H1 (cell line): ENCODE data around the gene CNOT1. TPM values are rescaled to one million over a fixed set of nuclear protein-coding genes. Genes with fewer than 3 reads are reported as not detected.
"Not testable (repeated sequence)": the region's sequence is repeated elsewhere in the genome, so short reads cannot be mapped to it uniquely, and the experiment has no call there.

ENCODE experiments used
- CTCF ChIA-PET: fragments of 300-600 bp; sonication (Branson Sonifier 250); formaldehyde crosslinking; loops from one replicate; lab custom pipeline; 2021; ENCODE audit not compliant: partially characterized antibody; lab: Charles Lee
- POLR2A ChIA-PET: fragments of 300-600 bp; sonication (Branson Sonifier 250); formaldehyde crosslinking; loops from one replicate; lab custom pipeline; 2021; ENCODE audit warnings: inconsistent platforms; ENCODE audit not compliant: partially characterized antibody; lab: Charles Lee
- DNase-seq, 2 experiments: peaks; one replicate each; pipeline versions ENCODE4 v3.0.0 to v3.0.0-alpha.2; 2010 to 2022; ENCODE audit warnings: low spot score in 2 of 2, low read depth in 1 of 2, mixed read lengths in 1 of 2
- FAIRE-seq: peaks from 2 replicates; lab custom pipeline; 2011; peaks lifted over from hg19 to GRCh38; lab: Jason Lieb, UNC
- H2AFZ ChIP-seq: 2 replicates; pipeline ENCODE4 v1.8.1; 2012; ENCODE audit warnings: low read length, inconsistent platforms
- H2AK5ac ChIP-seq: 2 replicates; pipeline ENCODE4 v1.6.1; 2013; ENCODE audit warnings: low read depth, low read length
- H2BK120ac ChIP-seq: replicated peaks from 2 replicates; pipeline ENCODE3; 2013; ENCODE audit warnings: low read depth, low read length, inconsistent platforms
- H2BK12ac ChIP-seq: 2 replicates; pipeline ENCODE4 v1.6.1; 2013; ENCODE audit warnings: low read depth, low read length
- H2BK15ac ChIP-seq: 2 replicates; pipeline ENCODE4 v1.6.1; 2013; ENCODE audit warnings: low read length
- H2BK20ac ChIP-seq: 2 replicates; pipeline ENCODE4 v1.6.1; 2013; ENCODE audit warnings: low read length
- H2BK5ac ChIP-seq: 2 replicates; pipeline ENCODE4 v1.6.1; 2013; ENCODE audit warnings: low read depth, low read length
- H3K14ac ChIP-seq: 2 replicates; pipeline ENCODE4 v1.6.1; 2013; ENCODE audit warnings: inconsistent platforms; ENCODE audit not compliant: insufficient read length
- H3K18ac ChIP-seq: 2 replicates; pipeline ENCODE4 v1.6.1; 2013; ENCODE audit warnings: low read length; ENCODE audit errors: extremely low read depth
- H3K23ac ChIP-seq: 2 replicates; pipeline ENCODE4 v1.6.1; 2013; ENCODE audit warnings: inconsistent platforms; ENCODE audit not compliant: insufficient read length
- H3K23me2 ChIP-seq: 2 replicates; pipeline ENCODE4 v1.6.1; 2013; ENCODE audit warnings: low read depth, low read length
- H3K27ac ChIP-seq: 2 replicates; pipeline ENCODE4 v1.6.1; 2011; ENCODE audit warnings: low read depth, low read length, inconsistent platforms
- H3K27me3 ChIP-seq, 4 experiments: replicated peaks in 1 of 4; 1 replicate in 1 of 4; 2 replicates in 3 of 4; pipeline versions ENCODE4 v1.6.1 to v1.8.1; 2011 to 2013; ENCODE audit warnings: low read length in 3 of 4, mild to moderate bottlenecking in 3 of 4, inconsistent platforms in 2 of 4, mixed read lengths in 2 of 4, moderate library complexity in 1 of 4; ENCODE audit not compliant: control insufficient read depth in 3 of 4, insufficient read depth in 3 of 4; ENCODE audit errors: extremely low read depth in 1 of 4
- H3K36me3 ChIP-seq, 4 experiments: 2 replicates each; pipeline versions ENCODE4 v1.6.1 to v1.8.1; 2011 to 2013; ENCODE audit warnings: mild to moderate bottlenecking in 4 of 4, low read length in 3 of 4, moderate library complexity in 2 of 4, control low read depth in 1 of 4, inconsistent platforms in 1 of 4; ENCODE audit not compliant: insufficient read depth in 4 of 4, control insufficient read depth in 2 of 4
- H3K4ac ChIP-seq: replicated peaks from 2 replicates; pipeline ENCODE3; 2013; ENCODE audit warnings: low read length, low read depth, mixed read lengths, inconsistent platforms; ENCODE audit not compliant: insufficient read length
- H3K4me1 ChIP-seq, 4 experiments: replicated peaks in 1 of 4; 1 replicate in 1 of 4; 2 replicates in 3 of 4; pipeline versions ENCODE4 v1.6.1 to v1.8.1; 2011 to 2013; ENCODE audit warnings: low read length in 3 of 4, inconsistent platforms in 2 of 4, mixed read lengths in 1 of 4; ENCODE audit not compliant: insufficient read depth in 4 of 4, control insufficient read depth in 3 of 4
- H3K4me2 ChIP-seq, 2 experiments: 2 replicates each; pipeline versions ENCODE4 v1.6.1 to v1.8.1; 2011 to 2013; ENCODE audit warnings: low read depth in 2 of 2, low read length in 2 of 2, control low read depth in 1 of 2, inconsistent platforms in 1 of 2, mild to moderate bottlenecking in 1 of 2; ENCODE audit not compliant: insufficient read depth in 1 of 2
- H3K4me3 ChIP-seq, 4 experiments: fragments of 200-600, 300-600 bp in 1 of 4; sonication (generic), shearing (Covaris generic), sonication (Bioruptor Twin) in 1 of 4; 2 replicates each; pipeline versions ENCODE4 v1.5.1 to v1.8.1; 2011 to 2016; ENCODE audit warnings: low read length in 4 of 4, low read depth in 3 of 4, control low read depth in 2 of 4, inconsistent platforms in 2 of 4, mild to moderate bottlenecking in 2 of 4, mixed read lengths in 1 of 4, moderate library complexity in 1 of 4; ENCODE audit not compliant: insufficient read depth in 2 of 4; ENCODE audit errors: extremely low read depth in 1 of 4
- H3K56ac ChIP-seq: replicated peaks from 2 replicates; pipeline ENCODE3; 2013; ENCODE audit warnings: low read depth, mild to moderate bottlenecking, mixed read lengths, low read length, inconsistent platforms; ENCODE audit not compliant: insufficient read length
- H3K79me1 ChIP-seq: 2 replicates; pipeline ENCODE4 v1.6.1; 2013; ENCODE audit warnings: low read depth, low read length, control low read depth
- H3K79me2 ChIP-seq, 2 experiments: 2 replicates each; pipeline versions ENCODE4 v1.6.1 to v1.8.1; 2012 to 2013; ENCODE audit warnings: low read length in 2 of 2, mild to moderate bottlenecking in 2 of 2, inconsistent platforms in 1 of 2; ENCODE audit not compliant: insufficient read depth in 2 of 2, control insufficient read depth in 1 of 2
- H3K9ac ChIP-seq, 4 experiments: replicated peaks in 1 of 4; 1 replicate in 1 of 4; 2 replicates in 3 of 4; pipeline versions ENCODE4 v1.6.1 to v1.8.1; 2011 to 2013; ENCODE audit warnings: low read depth in 3 of 4, low read length in 3 of 4, control low read depth in 2 of 4, mild to moderate bottlenecking in 2 of 4, moderate library complexity in 2 of 4, inconsistent platforms in 1 of 4; ENCODE audit errors: extremely low read depth in 1 of 4
- H3K9me3 ChIP-seq, 2 experiments: 2 replicates each; pipeline versions ENCODE4 v1.6.1 to v1.8.1; 2012 to 2013; ENCODE audit warnings: mild to moderate bottlenecking in 2 of 2, moderate library complexity in 2 of 2, control low read depth in 1 of 2, inconsistent platforms in 1 of 2, low read depth in 1 of 2, low read length in 1 of 2, mixed read lengths in 1 of 2; ENCODE audit not compliant: insufficient read depth in 2 of 2
- H4K20me1 ChIP-seq, 2 experiments: replicated peaks in 1 of 2; 2 replicates each; pipeline versions ENCODE3 to v1.8.1; 2011 to 2013; ENCODE audit warnings: inconsistent platforms in 2 of 2, low read length in 2 of 2, mild to moderate bottlenecking in 1 of 2; ENCODE audit not compliant: insufficient read depth in 2 of 2, control insufficient read depth in 1 of 2
- H4K5ac ChIP-seq: 2 replicates; pipeline ENCODE4 v1.6.1; 2013; ENCODE audit warnings: low read length, low read depth, mixed read lengths, inconsistent platforms; ENCODE audit not compliant: insufficient read length
- H4K8ac ChIP-seq: 2 replicates; pipeline ENCODE4 v1.8.0; 2013; ENCODE audit warnings: mild to moderate bottlenecking, moderate library complexity, low read length, inconsistent platforms; ENCODE audit not compliant: insufficient read depth; ENCODE audit errors: extremely low read depth
- H4K91ac ChIP-seq: replicated peaks from 2 replicates; pipeline ENCODE3; 2013; ENCODE audit warnings: low read length, mixed read lengths, inconsistent platforms; ENCODE audit not compliant: insufficient read length
- WGBS, 2 experiments: shearing (Covaris generic) in 1 of 2; methylation state at CpG; one replicate each; pipeline versions ENCODE4 v1.1.6 to v1.1.7; 2013 to 2015; ENCODE audit warnings: low lambda C conversion rate in 2 of 2, mixed read lengths in 2 of 2, inconsistent platforms in 1 of 2, low coverage in 1 of 2, missing lambda C conversion rate in 1 of 2; ENCODE audit not compliant: insufficient replicate concordance in 2 of 2, insufficient coverage in 1 of 2, insufficient read length in 1 of 2; ENCODE audit errors: extremely low coverage in 1 of 2, missing lambda C conversion rate in 1 of 2; 5-methylcytosine and 5-hydroxymethylcytosine counted together
- polyA plus RNA-seq, 7 experiments: library from polyadenylated mRNA; depleted of rRNA in 3 of 7; stranded (reverse) in 5 of 7; unstranded in 2 of 7; fragments of >200 nt in 5 of 7; fragments of 200-250 nt in 2 of 7; gene quantifications; 1 replicate in 5 of 7; 2 replicates in 1 of 7; 4 replicates in 1 of 7; pipeline versions ENCODE4 v1.2.1 to v1.2.3, GENCODE V29; 2011 to 2013; ENCODE audit warnings: missing spikeins in 2 of 7, mixed read lengths in 2 of 7
- total RNA-seq: library from RNA; stranded (reverse); fragmentation: NEBNext Ultra II Directional; extraction: Animal tissue kit (Norgen Biotek cat#: 25700); gene quantifications from 2 replicates; pipeline ENCODE4 v1.2.1, GENCODE V29; 2021

Gene CNOT1
- total and polyA plus RNA-seq, 2 of the 8 experiments (the other 6 are each of a cell fraction or from before 2014, with no cell fraction given) = 306 to 319 TPM

GRCh38 chr16:58612965-58613364 is 16.7 kb downstream of the CNOT1 start:
- POLR2A ChIA-PET = interaction anchor here (0.6 to 2.2 kb wide), 2 partner anchors 15 to 107 kb away, joined by 4 to 7 read pairs; no protein-coding TSS in a partner anchor
- H3K4me2 ChIP-seq, H3K4ac ChIP-seq, H3K9me3 ChIP-seq, H3K27me3 ChIP-seq, H3K23ac ChIP-seq, H3K27ac ChIP-seq, H2AFZ ChIP-seq, H2BK15ac ChIP-seq, H2AK5ac ChIP-seq, H3K56ac ChIP-seq, FAIRE-seq, DNase-seq, H2BK120ac ChIP-seq, H3K18ac ChIP-seq, H3K14ac ChIP-seq, H4K8ac ChIP-seq, H3K23me2 ChIP-seq, H4K91ac ChIP-seq, H4K5ac ChIP-seq, H2BK20ac ChIP-seq, CTCF ChIA-PET, H3K9ac ChIP-seq, H2BK12ac ChIP-seq, H3K79me1 ChIP-seq, H3K4me1 ChIP-seq, H3K4me3 ChIP-seq, H2BK5ac ChIP-seq: not testable (repeated sequence)
- H3K36me3 ChIP-seq = peaks cover 2 to 21% (median 7%) of the 10 kb centered on the region in 4 experiments; a peak in 6 of 8 replicates
- H3K79me2 ChIP-seq = peaks cover 19 to 95% of the 10 kb centered on the region in 2 experiments
- 90% methylated on average over 7 of the region's 7 CpGs; no CpG with 5 or more reads in 1 of the 2 experiments for WGBS, 2 experiments
- H4K20me1 ChIP-seq = peaks cover 0 to 12% of the 10 kb centered on the region in 2 experiments
